SH-SY5Y (cell line): Measurements from ENCODE around the gene SELENOW.

ENCODE experiments used
- GATA2 ChIP-seq: IDR thresholded peaks from 2 replicates; pipeline ENCODE4 v1.6.1; 2011; ENCODE audit warnings: mild to moderate bottlenecking, low read depth, low read length
- GATA3 ChIP-seq: IDR thresholded peaks from 2 replicates; pipeline ENCODE4 v1.6.1; 2011; ENCODE audit warnings: low read depth, mild to moderate bottlenecking, low read length, moderate library complexity

Gene SELENOW

GRCh38 chr19:47752440-47753211 is 25.9 kb upstream of the SELENOW start:
- no peak for TF ChIP-seq GATA3
- no peak for TF ChIP-seq GATA2

- TF ChIP-seq GATA2 (no peak), GATA3 (no peak)
Observed at GRCh38 chr19:47754206-47755064, 24.1 kb upstream of the SELENOW start.

- no peak for TF ChIP-seq GATA2
Observed at GRCh38 chr19:47755065-47755761, 23.3 kb upstream of the SELENOW start.

- TF ChIP-seq GATA3, result no peak
- TF ChIP-seq GATA2, result no peak
Observed at GRCh38 chr19:47755762-47756626, 22.5 kb upstream of the SELENOW start.

- TF ChIP-seq GATA3 (no peak), GATA2 (no peak)
Observed at GRCh38 chr19:47756627-47756929, 21.9 kb upstream of the SELENOW start.

- TF ChIP-seq GATA2 (no peak), GATA3 (no peak)
Observed at GRCh38 chr19:47756953-47757608, 21.4 kb upstream of the SELENOW start.

GRCh38 chr19:47757617-47758442 is 20.7 kb upstream of the SELENOW start:
- TF ChIP-seq GATA3, result no peak
- TF ChIP-seq GATA2, result no peak

- TF ChIP-seq GATA2 (no peak), GATA3 (no peak)
Observed at GRCh38 chr19:47758443-47758804, 20.1 kb upstream of the SELENOW start.

- TF ChIP-seq GATA2 (no peak), GATA3 (no peak)
Observed at GRCh38 chr19:47760632-47760999, 17.9 kb upstream of the SELENOW start.

- TF ChIP-seq GATA2, result no peak
- TF ChIP-seq GATA3, result no peak
Observed at GRCh38 chr19:47761566-47761965, 16.9 kb upstream of the SELENOW start.

- no peak for TF ChIP-seq GATA3
- TF ChIP-seq GATA2, result no peak
Observed at GRCh38 chr19:47762151-47762550, 16.4 kb upstream of the SELENOW start.

- TF ChIP-seq GATA3, result no peak
- no peak for TF ChIP-seq GATA2
Observed at GRCh38 chr19:47762615-47763308, 15.7 kb upstream of the SELENOW start.
